Upper lobe of left lung (tissue), 4 donors: Measurements from ENCODE around the gene MPZL1.

Experiments used
- EP300 ChIP-seq, 4 donors: sonication (generic); formaldehyde crosslinking; IDR thresholded peaks; one replicate each; pipeline ENCODE4 v1.5.1; 2017; ENCODE audit warnings: antibody characterized with exemption in 4 of 4, control low read depth in 2 of 4
- POLR2A ChIP-seq, 4 donors: fragments of 450-650 bp; IDR thresholded peaks; one replicate each; pipeline ENCODE4 v1.5.1; 2016 to 2017; ENCODE audit warnings: antibody characterized with exemption in 4 of 4, mild to moderate bottlenecking in 2 of 4
- POLR2AphosphoS5 ChIP-seq, 2 donors: sonication (generic); formaldehyde crosslinking; IDR thresholded peaks; one replicate each; pipeline ENCODE4 v1.5.1; 2017; ENCODE audit warnings: antibody characterized with exemption in 2 of 2
- TF ChIP-seq, protein P1 (sequence below), 6 experiments: fragments of 450-650 bp in 4 of 6; fragments of 200-600 bp in 2 of 6; sonication (generic) in 2 of 6; IDR thresholded peaks; one replicate each; pipeline ENCODE4 v1.5.1; 2016 to 2019; ENCODE audit warnings: antibody characterized with exemption in 6 of 6

GRCh38 chr1:167748906-167749305 lies 27.1 kb downstream of the MPZL1 start:
- TF ChIP-seq, protein P1, sequence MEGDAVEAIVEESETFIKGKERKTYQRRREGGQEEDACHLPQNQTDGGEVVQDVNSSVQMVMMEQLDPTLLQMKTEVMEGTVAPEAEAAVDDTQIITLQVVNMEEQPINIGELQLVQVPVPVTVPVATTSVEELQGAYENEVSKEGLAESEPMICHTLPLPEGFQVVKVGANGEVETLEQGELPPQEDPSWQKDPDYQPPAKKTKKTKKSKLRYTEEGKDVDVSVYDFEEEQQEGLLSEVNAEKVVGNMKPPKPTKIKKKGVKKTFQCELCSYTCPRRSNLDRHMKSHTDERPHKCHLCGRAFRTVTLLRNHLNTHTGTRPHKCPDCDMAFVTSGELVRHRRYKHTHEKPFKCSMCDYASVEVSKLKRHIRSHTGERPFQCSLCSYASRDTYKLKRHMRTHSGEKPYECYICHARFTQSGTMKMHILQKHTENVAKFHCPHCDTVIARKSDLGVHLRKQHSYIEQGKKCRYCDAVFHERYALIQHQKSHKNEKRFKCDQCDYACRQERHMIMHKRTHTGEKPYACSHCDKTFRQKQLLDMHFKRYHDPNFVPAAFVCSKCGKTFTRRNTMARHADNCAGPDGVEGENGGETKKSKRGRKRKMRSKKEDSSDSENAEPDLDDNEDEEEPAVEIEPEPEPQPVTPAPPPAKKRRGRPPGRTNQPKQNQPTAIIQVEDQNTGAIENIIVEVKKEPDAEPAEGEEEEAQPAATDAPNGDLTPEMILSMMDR (IDR thresholded peaks at IDR 0.05) = no peak
- TF ChIP-seq POLR2A (IDR thresholded peaks at IDR 0.05) (no peak), EP300 (IDR thresholded peaks at IDR 0.05) (no peak), POLR2AphosphoS5 (IDR thresholded peaks at IDR 0.05) (no peak)
